Ovary (tissue), 3 donors: ENCODE data around the gene DIO1.

Experiments
- CTCF ChIP-seq, 3 donors: fragments of 450-650 bp in 2 of 3; fragments of 200-600 bp in 1 of 3; IDR thresholded peaks; one replicate each; pipeline versions ENCODE4 v1.5.1 to v1.8.0; 2016 to 2022; ENCODE audit warnings: antibody characterized with exemption in 3 of 3, mild to moderate bottlenecking in 1 of 3
- EP300 ChIP-seq: sonication (generic); formaldehyde crosslinking; IDR thresholded peaks from one replicate; pipeline ENCODE4 v1.6.1; 2017; ENCODE audit warnings: antibody characterized with exemption
- POLR2A ChIP-seq: fragments of 450-650 bp; IDR thresholded peaks from one replicate; pipeline ENCODE4 v1.6.1; 2017; ENCODE audit warnings: antibody characterized with exemption, mild to moderate bottlenecking, moderate library complexity
- donor health status: DM: no; HTN: no; CAD: no.

- no peak for TF ChIP-seq CTCF (IDR thresholded peaks at IDR 0.05)
- no peak for TF ChIP-seq POLR2A
- no peak for TF ChIP-seq EP300
Observed at GRCh38 chr1:53909946-53910345, 16.0 kb downstream of the DIO1 start.
